ENCODE results near the gene TERT.

GRCh38 chr5:1224631-1225030 lies 70.2 kb downstream of the TERT start:
- no peak for TF ChIP-seq EZH2 (IDR thresholded peaks at IDR 0.05; ENCODE audit: insufficient read depth, poor library complexity, severe bottlenecking)
- no peak for TF ChIP-seq EZH2phosphoT487 (IDR thresholded peaks at IDR 0.05; ENCODE audit: insufficient read depth, low read depth)
